Measurements from ENCODE around the gene SLC9A2.

- TF ChIP-seq, protein P1, sequence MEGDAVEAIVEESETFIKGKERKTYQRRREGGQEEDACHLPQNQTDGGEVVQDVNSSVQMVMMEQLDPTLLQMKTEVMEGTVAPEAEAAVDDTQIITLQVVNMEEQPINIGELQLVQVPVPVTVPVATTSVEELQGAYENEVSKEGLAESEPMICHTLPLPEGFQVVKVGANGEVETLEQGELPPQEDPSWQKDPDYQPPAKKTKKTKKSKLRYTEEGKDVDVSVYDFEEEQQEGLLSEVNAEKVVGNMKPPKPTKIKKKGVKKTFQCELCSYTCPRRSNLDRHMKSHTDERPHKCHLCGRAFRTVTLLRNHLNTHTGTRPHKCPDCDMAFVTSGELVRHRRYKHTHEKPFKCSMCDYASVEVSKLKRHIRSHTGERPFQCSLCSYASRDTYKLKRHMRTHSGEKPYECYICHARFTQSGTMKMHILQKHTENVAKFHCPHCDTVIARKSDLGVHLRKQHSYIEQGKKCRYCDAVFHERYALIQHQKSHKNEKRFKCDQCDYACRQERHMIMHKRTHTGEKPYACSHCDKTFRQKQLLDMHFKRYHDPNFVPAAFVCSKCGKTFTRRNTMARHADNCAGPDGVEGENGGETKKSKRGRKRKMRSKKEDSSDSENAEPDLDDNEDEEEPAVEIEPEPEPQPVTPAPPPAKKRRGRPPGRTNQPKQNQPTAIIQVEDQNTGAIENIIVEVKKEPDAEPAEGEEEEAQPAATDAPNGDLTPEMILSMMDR (IDR thresholded peaks at IDR 0.05 in 4 of 5, conservative IDR thresholded peaks at IDR 0.05 in 1 of 5): no peak
- TF ChIP-seq POLR2A (IDR thresholded peaks at IDR 0.05): no peak
Measured at GRCh38 chr2:102581911-102582310, 37.4 kb upstream of the SLC9A2 start.

Data from gastrocnemius medialis (tissue), 4 donors.